Trophoblast cell (in vitro differentiated cells and primary cell): ENCODE data around the gene CMTM1.

ENCODE experiments used
- DNase-seq, 2 donors: peaks; one replicate each; pipeline ENCODE4 v3.0.0-alpha.2; 2016
- H2AFZ ChIP-seq: 2 replicates; pipeline ENCODE4 v1.6.1; 2013; ENCODE audit warnings: low read length, moderate library complexity, mild to moderate bottlenecking; ENCODE audit not compliant: insufficient read depth, poor library complexity
- H2AK5ac ChIP-seq: 2 replicates; pipeline ENCODE4 v1.6.1; 2013; ENCODE audit warnings: mild to moderate bottlenecking, low read length
- H2BK120ac ChIP-seq: 2 replicates; pipeline ENCODE4 v1.6.1; 2013; ENCODE audit warnings: low read length, mild to moderate bottlenecking, moderate library complexity; ENCODE audit not compliant: insufficient read depth, poor library complexity
- H2BK12ac ChIP-seq: 2 replicates; pipeline ENCODE4 v1.6.1; 2013; ENCODE audit warnings: mild to moderate bottlenecking, low read length, moderate library complexity
- H2BK5ac ChIP-seq: 2 replicates; pipeline ENCODE4 v1.6.1; 2013; ENCODE audit warnings: low read length, low read depth, moderate library complexity, mild to moderate bottlenecking; ENCODE audit not compliant: poor library complexity
- H3K14ac ChIP-seq: 2 replicates; pipeline ENCODE4 v1.6.1; 2013; ENCODE audit warnings: mild to moderate bottlenecking, low read length
- H3K18ac ChIP-seq: 2 replicates; pipeline ENCODE4 v1.6.1; 2013; ENCODE audit warnings: mild to moderate bottlenecking, low read length
- H3K23ac ChIP-seq: 2 replicates; pipeline ENCODE4 v1.6.1; 2013; ENCODE audit warnings: low read length
- H3K27ac ChIP-seq: 2 replicates; pipeline ENCODE4 v1.5.1; 2013; ENCODE audit warnings: low read depth, mild to moderate bottlenecking, inconsistent platforms, low read length, moderate library complexity
- H3K27me3 ChIP-seq: 2 replicates; pipeline ENCODE4 v1.6.1; 2013; ENCODE audit warnings: inconsistent platforms, mild to moderate bottlenecking, low read length, moderate library complexity; ENCODE audit not compliant: insufficient read depth
- H3K36me3 ChIP-seq, 2 experiments: 1 replicate in 1 of 2; 2 replicates in 1 of 2; pipeline ENCODE4 v1.6.1; 2013; ENCODE audit warnings: low read length in 2 of 2, mild to moderate bottlenecking in 2 of 2, moderate library complexity in 1 of 2; ENCODE audit not compliant: insufficient read depth in 2 of 2, control insufficient read depth in 1 of 2
- H3K4ac ChIP-seq: 2 replicates; pipeline ENCODE4 v1.6.1; 2013; ENCODE audit warnings: low read depth, mild to moderate bottlenecking, low read length, moderate library complexity
- H3K4me1 ChIP-seq, 2 experiments: 1 replicate in 1 of 2; 2 replicates in 1 of 2; pipeline ENCODE4 v1.6.1; 2013; ENCODE audit warnings: low read length in 2 of 2, mild to moderate bottlenecking in 2 of 2, moderate library complexity in 1 of 2; ENCODE audit not compliant: insufficient read depth in 2 of 2, control insufficient read depth in 1 of 2
- H3K4me2 ChIP-seq: 2 replicates; pipeline ENCODE4 v1.6.1; 2013; ENCODE audit warnings: inconsistent platforms, mild to moderate bottlenecking, low read length, moderate library complexity
- H3K4me3 ChIP-seq: 2 replicates; pipeline ENCODE4 v1.5.1; 2013; ENCODE audit warnings: mild to moderate bottlenecking, low read depth, low read length, inconsistent platforms
- H3K79me1 ChIP-seq: one replicate; pipeline ENCODE4 v1.6.1; 2013; ENCODE audit warnings: low read length
- H3K79me2 ChIP-seq: 2 replicates; pipeline ENCODE4 v1.6.1; 2013; ENCODE audit warnings: low read length, mild to moderate bottlenecking; ENCODE audit not compliant: control insufficient read depth, insufficient read depth, poor library complexity
- H3K9ac ChIP-seq: 2 replicates; pipeline ENCODE4 v1.6.1; 2013; ENCODE audit warnings: mild to moderate bottlenecking, low read length
- H3K9me3 ChIP-seq: 2 replicates; pipeline ENCODE4 v1.6.1; 2013; ENCODE audit warnings: low read depth, mild to moderate bottlenecking, control low read depth, inconsistent platforms, low read length; ENCODE audit not compliant: insufficient read depth
- H4K12ac ChIP-seq: 2 replicates; pipeline ENCODE4 v1.6.1; 2013; ENCODE audit warnings: low read depth, mild to moderate bottlenecking, low read length, moderate library complexity
- H4K8ac ChIP-seq: 2 replicates; pipeline ENCODE4 v1.6.1; 2013; ENCODE audit warnings: low read depth, mild to moderate bottlenecking, low read length, moderate library complexity
- H4K91ac ChIP-seq: one replicate; pipeline ENCODE4 v1.6.1; 2013; ENCODE audit warnings: low read depth, mild to moderate bottlenecking, low read length, moderate library complexity
- WGBS: extraction: QIAGEN DNeasy Blood & Tissue Kit; methylation state at CpG from one replicate; pipeline ENCODE4 v1.1.7; 2013; ENCODE audit warnings: missing lambda C conversion rate; ENCODE audit not compliant: insufficient read length, insufficient coverage; ENCODE audit errors: extremely low coverage; 5-methylcytosine and 5-hydroxymethylcytosine counted together

CMTM1 gene

DNA sequence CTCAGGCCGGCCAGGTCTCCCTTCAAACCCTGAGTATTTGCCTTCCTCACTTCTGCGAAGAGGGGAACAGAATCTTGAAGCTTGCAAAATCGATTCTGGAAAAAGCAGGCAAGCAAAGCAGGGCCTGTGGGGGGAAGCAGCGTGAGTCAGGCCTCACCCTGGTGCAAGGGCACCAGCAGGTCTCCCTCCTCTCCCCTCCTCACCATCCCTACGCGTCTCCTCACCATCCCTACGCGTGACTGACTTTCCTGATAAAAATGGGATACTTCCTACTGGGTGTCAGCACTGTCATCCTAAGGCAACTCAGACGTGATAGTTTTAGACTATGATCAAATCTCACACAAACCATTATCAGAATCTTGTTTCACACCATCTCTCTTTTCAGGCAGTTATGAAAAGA, 50.4 kb downstream of the CMTM1 start:
- H3K79me2 ChIP-seq = no peaks in the 10 kb centered on the region
- H3K4me2 ChIP-seq = no peak overlapping the region
- no peak overlapping the region for H3K27ac ChIP-seq
- H3K23ac ChIP-seq = peak overlapping the region; percentile 17
- H4K8ac ChIP-seq = no peak overlapping the region
- peak; percentile 76 to 77 for DNase-seq
- no peak overlapping the region for H3K4ac ChIP-seq
- H3K79me1 ChIP-seq = no peaks in the 10 kb centered on the region
- H2BK12ac ChIP-seq = peak overlapping the region; percentile 48
- no peak overlapping the region for H3K4me3 ChIP-seq
- peaks cover 23 to 24% of the 10 kb centered on the region in 2 experiments for H3K36me3 ChIP-seq
- no peak overlapping the region for H2BK120ac ChIP-seq
- H3K18ac ChIP-seq = no peak overlapping the region
- H2BK5ac ChIP-seq = no peak overlapping the region
- no peaks in the 10 kb centered on the region for H3K27me3 ChIP-seq
- H3K4me1 ChIP-seq = peaks cover 12 to 17% of the 10 kb centered on the region in 2 experiments
- peaks cover 4% of the 10 kb centered on the region for H3K9me3 ChIP-seq
- WGBS = no CpG with 5 or more reads among the region's 9 CpGs
- H2AFZ ChIP-seq = no peak overlapping the region
- H4K12ac ChIP-seq = no peak overlapping the region
- H3K9ac ChIP-seq = no peak overlapping the region
- H3K14ac ChIP-seq = no peak overlapping the region
- no peak overlapping the region for H4K91ac ChIP-seq
- no peak overlapping the region for H2AK5ac ChIP-seq

DNA sequence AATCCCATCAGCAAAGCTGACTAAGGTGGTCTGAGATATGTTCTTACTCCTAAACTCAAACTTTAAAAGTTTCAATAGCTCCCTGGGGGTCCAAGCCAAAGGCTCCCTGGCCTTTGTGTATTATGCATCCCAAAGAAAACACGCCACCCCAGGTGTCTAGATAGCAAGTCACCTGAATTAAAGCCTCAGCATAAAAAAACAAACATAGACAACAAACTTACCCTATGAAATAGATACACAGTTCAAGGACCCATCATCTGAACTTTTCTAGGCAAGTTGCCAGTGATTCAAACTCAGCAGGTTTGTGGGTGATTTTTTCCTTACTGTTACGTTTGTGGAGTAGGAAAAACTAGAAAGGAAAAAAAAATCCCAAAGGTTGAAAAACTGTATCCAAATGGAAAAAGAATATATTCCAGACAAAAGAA, 50.8 kb downstream of the CMTM1 start:
- Histone ChIP-seq H3K79me2 (no peaks in the 10 kb centered on the region), H3K27me3 (no peaks in the 10 kb centered on the region), H2BK5ac (no peak overlapping the region), H4K8ac (no peak overlapping the region), H3K4me3 (no peak overlapping the region), H3K4me1 (peaks cover 12 to 17% of the 10 kb centered on the region in 2 experiments), H3K27ac (no peak overlapping the region), H3K79me1 (no peaks in the 10 kb centered on the region), H3K23ac (no peak overlapping the region), H2BK120ac (no peak overlapping the region), H4K91ac (no peak overlapping the region), H3K18ac (no peak overlapping the region), H2AK5ac (no peak overlapping the region), H3K4me2 (no peak overlapping the region), H3K14ac (no peak overlapping the region), H3K4ac (no peak overlapping the region), H3K9me3 (peaks cover 4% of the 10 kb centered on the region), H3K9ac (no peak overlapping the region), H4K12ac (no peak overlapping the region), H2BK12ac (no peak overlapping the region), H2AFZ (no peak overlapping the region), H3K36me3 (peaks cover 24 to 26% of the 10 kb centered on the region in 2 experiments)
- WGBS = no CpG with 5 or more reads among the region's 2 CpGs
- DNase-seq = no peak

DNA sequence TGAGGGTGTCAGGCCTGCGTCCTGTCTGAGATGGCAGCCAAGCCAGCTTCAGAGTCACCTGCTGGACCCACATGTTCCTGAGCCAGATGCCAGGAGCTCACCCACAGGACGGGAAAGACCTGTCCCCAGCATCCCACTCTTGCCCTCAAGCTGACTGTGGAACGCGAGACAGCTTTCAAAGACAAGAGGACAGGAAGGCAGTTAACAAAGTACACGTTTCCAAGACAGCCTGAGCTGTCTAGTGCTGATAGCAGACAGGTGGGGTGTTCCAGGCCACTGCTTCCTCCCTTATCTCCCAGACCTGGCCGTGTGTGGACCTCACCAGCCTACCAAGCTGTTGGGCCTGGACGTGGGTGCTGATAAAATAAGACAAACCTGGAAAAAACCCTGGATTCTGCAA, 51.5 kb downstream of the CMTM1 start:
- no peak overlapping the region for H2BK120ac ChIP-seq
- no peak overlapping the region for H4K8ac ChIP-seq
- no peak overlapping the region for H3K23ac ChIP-seq
- no peak overlapping the region for H3K18ac ChIP-seq
- H3K4me2 ChIP-seq = no peak overlapping the region
- H3K14ac ChIP-seq = no peak overlapping the region
- peaks cover 19 to 22% of the 10 kb centered on the region in 2 experiments for H3K36me3 ChIP-seq
- no peaks in the 10 kb centered on the region for H3K79me1 ChIP-seq
- H3K27me3 ChIP-seq = no peaks in the 10 kb centered on the region
- peaks cover 2% of the 10 kb centered on the region for H3K9me3 ChIP-seq
- no peaks in the 10 kb centered on the region for H3K79me2 ChIP-seq
- WGBS = no CpG with 5 or more reads among the region's 7 CpGs
- H2AK5ac ChIP-seq = no peak overlapping the region
- H2BK12ac ChIP-seq = no peak overlapping the region
- H4K12ac ChIP-seq = no peak overlapping the region
- H3K27ac ChIP-seq = peak overlapping the region; percentile 8
- H2BK5ac ChIP-seq = no peak overlapping the region
- DNase-seq = peak; percentile 95 to 97
- no peak overlapping the region for H3K9ac ChIP-seq
- H3K4me3 ChIP-seq = no peak overlapping the region
- peaks cover 12 to 17% of the 10 kb centered on the region in 2 experiments for H3K4me1 ChIP-seq
- H2AFZ ChIP-seq = no peak overlapping the region
- H3K4ac ChIP-seq = no peak overlapping the region
- H4K91ac ChIP-seq = no peak overlapping the region

DNA sequence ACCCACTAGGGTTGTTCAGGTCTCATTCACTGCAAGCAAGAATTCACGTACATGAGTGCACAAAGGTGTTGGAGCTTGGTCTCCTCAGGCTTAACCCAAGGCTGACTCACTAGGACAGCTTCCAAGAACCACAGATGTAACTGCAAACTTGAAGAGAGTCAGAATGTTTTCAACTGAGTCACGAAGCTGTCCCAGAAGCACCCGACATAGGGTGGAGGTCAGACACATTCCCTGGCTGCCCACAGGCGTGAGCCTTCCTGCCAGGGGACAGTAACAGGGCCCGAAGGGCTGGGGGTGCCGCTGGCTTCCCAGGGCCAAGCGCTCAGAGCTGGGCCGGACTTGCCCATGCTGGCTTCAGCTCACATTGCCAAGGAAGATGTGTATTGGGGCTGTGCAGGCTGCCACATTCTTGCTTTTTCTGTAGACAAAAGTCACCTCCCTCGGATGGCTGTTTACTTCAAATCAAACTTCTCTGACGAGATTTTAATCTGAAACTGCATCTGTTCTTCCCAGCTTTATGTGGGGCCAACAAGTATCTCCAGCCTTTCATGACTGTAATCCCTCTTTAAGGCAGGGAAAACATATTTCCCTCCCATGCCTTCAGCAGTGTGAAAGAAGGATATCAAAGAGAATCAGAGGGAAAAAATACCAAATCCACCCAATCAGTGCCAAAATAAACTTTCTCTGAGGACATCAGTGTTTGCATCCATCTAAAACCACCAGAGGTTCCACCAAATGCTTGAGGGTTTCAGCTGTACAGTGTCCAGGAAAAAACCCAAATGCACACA, 52.5 kb downstream of the CMTM1 start:
- Histone ChIP-seq H3K36me3 (peaks cover 13 to 15% of the 10 kb centered on the region in 2 experiments), H3K79me1 (no peaks in the 10 kb centered on the region), H2AK5ac (no peak overlapping the region), H3K23ac (no peak overlapping the region), H4K8ac (no peak overlapping the region), H2BK12ac (no peak overlapping the region), H3K4me1 (peaks cover 12 to 17% of the 10 kb centered on the region in 2 experiments), H3K4me2 (no peak overlapping the region), H2BK120ac (no peak overlapping the region), H3K27ac (no peak overlapping the region), H3K14ac (no peak overlapping the region), H4K91ac (no peak overlapping the region), H3K9ac (no peak overlapping the region), H3K79me2 (no peaks in the 10 kb centered on the region), H3K9me3 (no peaks in the 10 kb centered on the region), H3K27me3 (no peaks in the 10 kb centered on the region), H4K12ac (no peak overlapping the region), H3K18ac (no peak overlapping the region), H3K4ac (no peak overlapping the region), H2BK5ac (no peak overlapping the region), H3K4me3 (no peak overlapping the region), H2AFZ (no peak overlapping the region)
- WGBS = no CpG with 5 or more reads among the region's 10 CpGs
- DNase-seq = peak; percentile 94
